ENCODE data around the gene GATC. TPM values are rescaled to one million over a fixed set of nuclear protein-coding genes. Genes with fewer than 3 reads are reported as not detected.

The GATC gene
- total RNA-seq, 2 donors from 2014 or later, result 24.5 to 33.2 TPM

GRCh38 chr12:120465756-120466155, 19.5 kb downstream of the GATC start:
- TF ChIP-seq CTCF (conservative IDR thresholded peaks at IDR 0.05), result no peak
- Histone ChIP-seq H3K9ac (ENCODE audit: extremely low read depth, low read length, poor library complexity, severe bottlenecking) (no peak overlapping the region), H3K36me3 (ENCODE audit: control insufficient read depth, insufficient read depth, low read length) (peaks cover 68% of the 10 kb centered on the region), H3K9me3 (ENCODE audit: control insufficient read depth, low read length) (no peaks in the 10 kb centered on the region), H3K27me3 (ENCODE audit: control insufficient read depth, insufficient read depth, low read length, poor library complexity, severe bottlenecking) (no peaks in the 10 kb centered on the region), H3K4me1 (ENCODE audit: control insufficient read depth, insufficient read depth, low read length) (peaks cover 3% of the 10 kb centered on the region), H3K27ac (ENCODE audit: low read depth, low read length) (no peak overlapping the region), H3K4me3 (ENCODE audit: low read length) (no peak overlapping the region)
- 79 to 83% methylated on average over 4 to 5 of the region's 5 CpGs for WGBS, 2 experiments (ENCODE audit: insufficient coverage in 1 of 2, insufficient read length in 1 of 2)
- Mint-ChIP-seq H3K27ac (peak overlapping the region; percentile 52), H3K4me3 (no peak overlapping the region), H3K27me3 (ENCODE audit: insufficient read depth) (no peaks in the 10 kb centered on the region), H3K9me3 (no peaks in the 10 kb centered on the region), H3K4me1 (peaks cover 21% of the 10 kb centered on the region), H3K36me3 (ENCODE audit: low read depth) (peaks cover 62% of the 10 kb centered on the region)
- DNase-seq, result no peak

- WGBS, 2 experiments (ENCODE audit: insufficient coverage in 1 of 2, insufficient read length in 1 of 2), result 75 to 82% methylated on average over 7 to 8 of the region's 8 CpGs
- Histone ChIP-seq H3K9ac (ENCODE audit: extremely low read depth, low read length, poor library complexity, severe bottlenecking) (no peak overlapping the region), H3K4me1 (ENCODE audit: control insufficient read depth, insufficient read depth, low read length) (peaks cover 3% of the 10 kb centered on the region), H3K36me3 (ENCODE audit: control insufficient read depth, insufficient read depth, low read length) (peaks cover 59% of the 10 kb centered on the region), H3K27me3 (ENCODE audit: control insufficient read depth, insufficient read depth, low read length, poor library complexity, severe bottlenecking) (no peaks in the 10 kb centered on the region), H3K4me3 (ENCODE audit: low read length) (no peak overlapping the region), H3K27ac (ENCODE audit: low read depth, low read length) (no peak overlapping the region), H3K9me3 (ENCODE audit: control insufficient read depth, low read length) (no peaks in the 10 kb centered on the region)
- Mint-ChIP-seq H3K36me3 (ENCODE audit: low read depth) (peaks cover 53% of the 10 kb centered on the region), H3K27me3 (ENCODE audit: insufficient read depth) (no peaks in the 10 kb centered on the region), H3K27ac (peak overlapping the region; percentile 78), H3K4me3 (no peak overlapping the region), H3K4me1 (peaks cover 21% of the 10 kb centered on the region), H3K9me3 (no peaks in the 10 kb centered on the region)
- peak; percentile 91 for DNase-seq
- TF ChIP-seq CTCF (conservative IDR thresholded peaks at IDR 0.05), result peak; percentile 86
Observed at GRCh38 chr12:120466560-120467315, 20.5 kb downstream of the GATC start.

- TF ChIP-seq CTCF (conservative IDR thresholded peaks at IDR 0.05), result no peak
- Mint-ChIP-seq H3K36me3 (ENCODE audit: low read depth) (peaks cover 46% of the 10 kb centered on the region), H3K9me3 (no peaks in the 10 kb centered on the region), H3K27ac (no peak overlapping the region), H3K27me3 (ENCODE audit: insufficient read depth) (no peaks in the 10 kb centered on the region), H3K4me3 (peak overlapping the region; percentile 90), H3K4me1 (peaks cover 21% of the 10 kb centered on the region)
- H3K36me3 ChIP-seq (ENCODE audit: control insufficient read depth, insufficient read depth, low read length), result peaks cover 52% of the 10 kb centered on the region
- no peaks in the 10 kb centered on the region for H3K9me3 ChIP-seq (ENCODE audit: control insufficient read depth, low read length)
- peak overlapping the region; percentile 95 for H3K4me3 ChIP-seq (ENCODE audit: low read length)
- 91 to 94% methylated on average over 4 to 6 of the region's 6 CpGs for WGBS, 2 experiments (ENCODE audit: insufficient coverage in 1 of 2, insufficient read length in 1 of 2)
- H3K27me3 ChIP-seq (ENCODE audit: control insufficient read depth, insufficient read depth, low read length, poor library complexity, severe bottlenecking), result no peaks in the 10 kb centered on the region
- no peak overlapping the region for H3K27ac ChIP-seq (ENCODE audit: low read depth, low read length)
- DNase-seq, result no peak
- no peak overlapping the region for H3K9ac ChIP-seq (ENCODE audit: extremely low read depth, low read length, poor library complexity, severe bottlenecking)
- H3K4me1 ChIP-seq (ENCODE audit: control insufficient read depth, insufficient read depth, low read length), result peaks cover 3% of the 10 kb centered on the region
Observed at GRCh38 chr12:120467439-120467838, 21.2 kb downstream of the GATC start.

Data from endodermal cell (in vitro differentiated cells).